ENCODE data around the gene SST.

Gene SST

DNA sequence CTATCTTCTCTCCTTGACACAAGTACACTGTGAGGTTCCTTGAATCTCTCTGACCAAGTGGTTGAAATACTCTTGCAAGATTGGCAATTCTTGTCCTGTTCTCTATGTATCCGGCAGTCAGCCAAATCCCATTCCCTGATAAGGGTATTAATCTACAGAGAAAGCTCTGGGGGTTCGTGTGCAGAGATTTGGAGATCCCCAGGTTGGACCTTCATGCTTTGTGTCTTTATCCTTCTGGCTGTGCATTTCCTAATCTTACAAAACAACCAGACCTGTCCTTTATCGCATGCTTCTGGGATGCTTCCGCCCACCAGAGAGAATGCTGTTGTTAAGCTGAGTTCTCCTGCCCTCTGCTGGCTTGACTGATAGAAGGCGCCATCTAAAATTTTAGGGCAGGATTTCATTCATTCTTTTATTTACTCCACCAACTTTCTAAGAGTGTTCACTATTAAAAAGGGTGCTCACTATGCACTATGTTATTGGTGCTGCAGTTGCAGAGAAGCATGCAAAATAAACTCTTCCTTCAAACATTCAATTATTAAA, 8.6 kb upstream of the SST start:
- H3K27ac ChIP-seq (ENCODE audit: low read length): no peak overlapping the region
- H3K4me1 ChIP-seq (ENCODE audit: low read length): peaks cover 6% of the 10 kb centered on the region
- H4K20me1 ChIP-seq (ENCODE audit: insufficient read depth, low read length): no peaks in the 10 kb centered on the region

DNA sequence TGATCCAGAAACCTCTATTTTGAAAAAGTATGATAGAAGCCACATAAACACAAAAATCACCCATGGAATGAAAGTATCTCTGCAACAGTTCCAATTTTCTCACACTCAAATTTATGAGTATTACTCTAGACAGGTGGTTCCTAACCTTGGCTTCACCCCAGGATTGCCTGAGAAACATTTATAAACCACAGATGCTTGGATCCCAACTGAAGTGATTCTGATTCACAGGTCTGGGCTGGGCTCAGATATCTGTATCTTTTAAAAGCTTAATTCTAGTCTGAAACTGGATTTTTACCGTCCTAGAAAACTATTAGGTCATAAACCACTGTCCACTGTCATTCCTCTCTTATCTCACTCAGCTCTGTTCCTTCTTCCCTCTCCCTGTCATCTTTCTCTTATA, 7.4 kb upstream of the SST start:
- no peaks in the 10 kb centered on the region for H3K9me3 ChIP-seq (ENCODE audit: insufficient read depth, low read length)
- H3K4me2 ChIP-seq (ENCODE audit: low read length): no peak overlapping the region
- no peak overlapping the region for H2AFZ ChIP-seq (ENCODE audit: low read depth, low read length)
- no peaks in the 10 kb centered on the region for H3K79me2 ChIP-seq (ENCODE audit: low read length)
- no peaks in the 10 kb centered on the region for H4K20me1 ChIP-seq (ENCODE audit: insufficient read depth, low read length)
- H3K4me1 ChIP-seq (ENCODE audit: low read length): peaks cover 6% of the 10 kb centered on the region
- peaks cover 56% of the 10 kb centered on the region for H3K27me3 ChIP-seq (ENCODE audit: low read depth, low read length)
- H3K9ac ChIP-seq (ENCODE audit: low read length): no peak overlapping the region
- TF ChIP-seq EZH2phosphoT487 (IDR thresholded peaks at IDR 0.05; ENCODE audit: low read depth) (no peak), CTCF (IDR thresholded peaks at IDR 0.05; ENCODE audit: low read depth, low read length) (no peak)
- H3K27ac ChIP-seq (ENCODE audit: low read length): no peak overlapping the region
- H3K36me3 ChIP-seq (replicated peaks; ENCODE audit: low read depth, low read length): no peaks in the 10 kb centered on the region
- no peak overlapping the region for H3K4me3 ChIP-seq (ENCODE audit: low read length)

More for the DNA sequence above, 8.6 kb upstream of the SST start:
- Histone ChIP-seq H3K36me3 (replicated peaks; ENCODE audit: low read depth, low read length) (no peaks in the 10 kb centered on the region), H3K4me3 (ENCODE audit: low read length) (no peak overlapping the region), H3K4me2 (ENCODE audit: low read length) (peak overlapping the region; percentile 51), H3K79me2 (ENCODE audit: low read length) (no peaks in the 10 kb centered on the region), H2AFZ (ENCODE audit: low read depth, low read length) (no peak overlapping the region), H3K9me3 (ENCODE audit: insufficient read depth, low read length) (no peaks in the 10 kb centered on the region), H3K27me3 (ENCODE audit: low read depth, low read length) (peaks cover 58% of the 10 kb centered on the region), H3K9ac (ENCODE audit: low read length) (no peak overlapping the region)
- peak; percentile 92 for TF ChIP-seq CTCF (IDR thresholded peaks at IDR 0.05; ENCODE audit: low read depth, low read length)
- TF ChIP-seq EZH2phosphoT487 (IDR thresholded peaks at IDR 0.05; ENCODE audit: low read depth): no peak

DNA sequence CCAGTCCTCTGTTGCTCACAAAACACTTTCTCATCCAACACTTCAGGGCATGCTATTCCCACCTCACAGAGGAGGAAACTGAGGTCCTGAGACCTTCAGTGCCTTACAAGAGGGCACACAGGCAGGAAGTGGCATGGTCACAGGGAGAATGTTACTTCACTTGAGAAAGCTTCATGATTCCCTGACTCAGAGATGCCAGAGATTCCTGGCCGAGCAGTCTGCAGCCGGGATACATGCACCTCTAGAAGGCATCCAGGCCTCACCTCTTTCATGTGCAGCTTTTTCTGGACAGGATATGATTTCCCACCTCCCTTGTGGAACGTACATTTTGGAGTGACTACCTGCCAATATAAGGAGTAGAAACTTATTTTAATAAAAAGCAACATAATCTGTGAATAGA, 2.8 kb upstream of the SST start:
- H3K9ac ChIP-seq (ENCODE audit: low read length): no peak overlapping the region
- no peaks in the 10 kb centered on the region for H3K4me1 ChIP-seq (ENCODE audit: low read length)
- peaks cover 66% of the 10 kb centered on the region for H3K27me3 ChIP-seq (ENCODE audit: low read depth, low read length)
- H3K4me2 ChIP-seq (ENCODE audit: low read length): no peak overlapping the region
- H3K9me3 ChIP-seq (ENCODE audit: insufficient read depth, low read length): no peaks in the 10 kb centered on the region
- no peaks in the 10 kb centered on the region for H4K20me1 ChIP-seq (ENCODE audit: insufficient read depth, low read length)
- no peak overlapping the region for H3K27ac ChIP-seq (ENCODE audit: low read length)
- TF ChIP-seq CTCF (IDR thresholded peaks at IDR 0.05; ENCODE audit: low read depth, low read length) (no peak), EZH2phosphoT487 (IDR thresholded peaks at IDR 0.05; ENCODE audit: low read depth) (no peak)
- no peak overlapping the region for H2AFZ ChIP-seq (ENCODE audit: low read depth, low read length)
- H3K79me2 ChIP-seq (ENCODE audit: low read length): no peaks in the 10 kb centered on the region
- H3K36me3 ChIP-seq (replicated peaks; ENCODE audit: low read depth, low read length): no peaks in the 10 kb centered on the region
- no peak overlapping the region for H3K4me3 ChIP-seq (ENCODE audit: low read length)

- Histone ChIP-seq H4K20me1 (ENCODE audit: insufficient read depth, low read length) (no peaks in the 10 kb centered on the region), H2AFZ (ENCODE audit: low read depth, low read length) (no peak overlapping the region), H3K27ac (ENCODE audit: low read length) (no peak overlapping the region), H3K27me3 (ENCODE audit: low read depth, low read length) (peaks cover 53% of the 10 kb centered on the region), H3K9me3 (ENCODE audit: insufficient read depth, low read length) (peaks cover under 1% of the 10 kb centered on the region; the same call in 1 of the 2 replicates), H3K4me3 (ENCODE audit: low read length) (no peak overlapping the region), H3K36me3 (replicated peaks; ENCODE audit: low read depth, low read length) (no peaks in the 10 kb centered on the region), H3K9ac (ENCODE audit: low read length) (no peak overlapping the region), H3K79me2 (ENCODE audit: low read length) (no peaks in the 10 kb centered on the region), H3K4me1 (ENCODE audit: low read length) (peaks cover 29% of the 10 kb centered on the region), H3K4me2 (ENCODE audit: low read length) (no peak overlapping the region)
- TF ChIP-seq CTCF (IDR thresholded peaks at IDR 0.05; ENCODE audit: low read depth, low read length): no peak
- TF ChIP-seq EZH2phosphoT487 (IDR thresholded peaks at IDR 0.05; ENCODE audit: low read depth): no peak
These were observed 2.7 kb downstream of the SST start for GRCh38 chr3:187667526-187667925.
